Peyer's patch (tissue), 4 donors: ENCODE measurements around the gene NDNF. TPM values are rescaled to one million over a fixed set of nuclear protein-coding genes. Genes with fewer than 3 reads are reported as not detected.

Source experiments
- DNase-seq, 3 donors: peaks; one replicate each; pipeline ENCODE4 v3.0.0-alpha.2; 2017 to 2019
- H3K27ac ChIP-seq, 4 donors: fragments of 200-600 bp; sonication (generic); one replicate each; pipeline ENCODE4 v1.5.1; 2016 to 2019
- H3K27me3 ChIP-seq, 2 donors: fragments of 200-600 bp; sonication (generic); one replicate each; pipeline ENCODE4 v1.5.1; 2019
- H3K36me3 ChIP-seq, 3 donors: fragments of 200-600 bp; sonication (generic); one replicate each; pipeline ENCODE4 v1.5.1; 2016 to 2019
- H3K4me1 ChIP-seq, 4 donors: fragments of 200-600 bp; sonication (generic); one replicate each; pipeline ENCODE4 v1.5.1; 2016 to 2019
- H3K4me3 ChIP-seq, 4 donors: fragments of 200-600 bp; sonication (generic); 1 replicate in 3 of 4; 2 replicates in 1 of 4; pipeline ENCODE4 v1.5.1; 2016 to 2019; ENCODE audit warnings: mild to moderate bottlenecking in 1 of 4
- H3K9me3 ChIP-seq, 4 donors: fragments of 200-600 bp; sonication (generic); one replicate each; pipeline ENCODE4 v1.5.1; 2016 to 2019; ENCODE audit warnings: mild to moderate bottlenecking in 1 of 4
- POLR2A ChIP-seq, 2 donors: fragments of 450-650 bp; IDR thresholded peaks; one replicate each; pipeline ENCODE4 v1.5.1; 2017; ENCODE audit warnings: antibody characterized with exemption in 2 of 2, mild to moderate bottlenecking in 2 of 2, moderate library complexity in 2 of 2
- total RNA-seq, 4 donors: library from RNA; depleted of rRNA; stranded (reverse); fragments of >200 nt; gene quantifications; one replicate each; pipeline ENCODE4 v1.1.0, GENCODE V29; 2016
- TF ChIP-seq, protein P1 (sequence below), 6 experiments: fragments of 450-650 bp in 4 of 6; fragments of 200-600 bp in 2 of 6; sonication (generic) in 1 of 6; IDR thresholded peaks; one replicate each; pipeline ENCODE4 v1.5.1; 2017 to 2019; ENCODE audit warnings: antibody characterized with exemption in 6 of 6, mild to moderate bottlenecking in 3 of 6, moderate library complexity in 1 of 6

NDNF gene
- total RNA-seq, 4 donors from 2014 or later, result 0.70 to 2.9 (median 2.3) TPM; not detected in 1

DNA sequence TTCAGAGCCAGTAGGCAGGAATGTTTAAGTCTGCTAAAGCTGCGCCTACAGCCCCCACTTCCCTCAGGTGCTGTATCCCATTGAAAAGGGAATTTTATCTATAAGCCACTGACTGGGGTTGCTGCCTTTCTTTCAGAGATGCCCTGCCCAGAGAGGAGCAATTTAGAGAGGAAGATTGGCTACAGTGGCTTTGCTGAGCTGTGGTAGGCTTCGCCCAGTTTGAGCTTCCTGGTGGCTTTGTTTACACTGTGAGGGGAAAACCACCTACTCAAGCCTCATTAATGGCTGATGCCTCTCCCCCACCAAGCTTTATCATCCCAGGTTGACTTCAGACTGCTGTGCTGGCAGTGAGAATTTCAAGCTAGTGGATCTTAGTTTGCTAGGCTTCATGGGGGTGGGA lies 82.1 kb downstream of the NDNF start:
- TF ChIP-seq, protein P1, sequence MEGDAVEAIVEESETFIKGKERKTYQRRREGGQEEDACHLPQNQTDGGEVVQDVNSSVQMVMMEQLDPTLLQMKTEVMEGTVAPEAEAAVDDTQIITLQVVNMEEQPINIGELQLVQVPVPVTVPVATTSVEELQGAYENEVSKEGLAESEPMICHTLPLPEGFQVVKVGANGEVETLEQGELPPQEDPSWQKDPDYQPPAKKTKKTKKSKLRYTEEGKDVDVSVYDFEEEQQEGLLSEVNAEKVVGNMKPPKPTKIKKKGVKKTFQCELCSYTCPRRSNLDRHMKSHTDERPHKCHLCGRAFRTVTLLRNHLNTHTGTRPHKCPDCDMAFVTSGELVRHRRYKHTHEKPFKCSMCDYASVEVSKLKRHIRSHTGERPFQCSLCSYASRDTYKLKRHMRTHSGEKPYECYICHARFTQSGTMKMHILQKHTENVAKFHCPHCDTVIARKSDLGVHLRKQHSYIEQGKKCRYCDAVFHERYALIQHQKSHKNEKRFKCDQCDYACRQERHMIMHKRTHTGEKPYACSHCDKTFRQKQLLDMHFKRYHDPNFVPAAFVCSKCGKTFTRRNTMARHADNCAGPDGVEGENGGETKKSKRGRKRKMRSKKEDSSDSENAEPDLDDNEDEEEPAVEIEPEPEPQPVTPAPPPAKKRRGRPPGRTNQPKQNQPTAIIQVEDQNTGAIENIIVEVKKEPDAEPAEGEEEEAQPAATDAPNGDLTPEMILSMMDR (IDR thresholded peaks at IDR 0.05), result no peak
- no peak for TF ChIP-seq POLR2A (IDR thresholded peaks at IDR 0.05)
- DNase-seq, result no peak

More for the DNA sequence above, 82.1 kb downstream of the NDNF start:
- Histone ChIP-seq H3K9me3 (no peaks in the 10 kb centered on the region), H3K27ac (no peak overlapping the region), H3K4me3 (no peak overlapping the region), H3K4me1 (no peaks in the 10 kb centered on the region), H3K36me3 (no peaks in the 10 kb centered on the region), H3K27me3 (no peaks in the 10 kb centered on the region)

Other genes starting within 250 kb of the NDNF start
- 1 to 10 TPM; 3.9 to 9.9 (median 5.3) TPM for gene PRDM5, start 149.8 kb downstream of the NDNF start, total RNA-seq
- under 1 TPM in 1 of 4 donors, not detected in 3; 0.88 TPM for gene TNIP3, start 91.8 kb upstream of the NDNF start, total RNA-seq